Neural cell (in vitro differentiated cells): Measurements from ENCODE around the gene CNTNAP5. TPM values are rescaled to one million over a fixed set of nuclear protein-coding genes. Genes with fewer than 3 reads are reported as not detected.

Experiments used
- H2AFZ ChIP-seq: fragments of 200-600, 300-800 bp; sonication (generic), shearing (Covaris generic); 2 replicates; pipeline ENCODE4 v1.6.0; 2014; ENCODE audit warnings: low read depth, mild to moderate bottlenecking, antibody characterized with exemption, low read length, moderate library complexity
- H3F3A ChIP-seq: fragments of 200-600 bp; shearing (Covaris generic); 2 replicates; pipeline ENCODE4 v1.6.1; 2016; ENCODE audit warnings: mild to moderate bottlenecking, moderate library complexity, mixed read lengths, antibody characterized with exemption, low read length; ENCODE audit not compliant: insufficient read depth, poor library complexity, severe bottlenecking
- H3K27ac ChIP-seq: fragments of 200-600, 300-800 bp; sonication (generic), shearing (Covaris generic); 2 replicates; pipeline ENCODE4 v1.5.1; 2014; ENCODE audit warnings: mild to moderate bottlenecking, low read length, moderate library complexity
- H3K27me3 ChIP-seq: fragments of 300-800, 200-600 bp; sonication (generic), shearing (Covaris generic); 2 replicates; pipeline ENCODE4 v1.6.0; 2014; ENCODE audit warnings: mild to moderate bottlenecking, low read depth, low read length, moderate library complexity; ENCODE audit not compliant: insufficient read depth
- H3K36me3 ChIP-seq: fragments of 300-800, 200-600 bp; sonication (generic), shearing (Covaris generic); 2 replicates; pipeline ENCODE4 v1.5.1; 2014; ENCODE audit warnings: mild to moderate bottlenecking, antibody characterized with exemption, low read length, moderate library complexity; ENCODE audit not compliant: insufficient read depth
- H3K4me2 ChIP-seq: fragments of 300-800, 200-600 bp; sonication (generic), shearing (Covaris generic); 2 replicates; pipeline ENCODE4 v1.6.0; 2014; ENCODE audit warnings: mild to moderate bottlenecking, low read length
- H3K4me3 ChIP-seq: fragments of 300-800, 200-600 bp; sonication (generic), shearing (Covaris generic); 2 replicates; pipeline ENCODE4 v1.5.1; 2014; ENCODE audit warnings: mild to moderate bottlenecking, low read length, moderate library complexity
- H3K79me2 ChIP-seq: fragments of 200-600 bp; shearing (Covaris generic); replicated peaks from 2 replicates; pipeline ENCODE4 v1.6.0; 2014; ENCODE audit warnings: mild to moderate bottlenecking, low read length, moderate library complexity; ENCODE audit not compliant: insufficient read depth
- H3K9ac ChIP-seq: fragments of 300-800, 200-600 bp; sonication (generic), shearing (Covaris generic); 2 replicates; pipeline ENCODE4 v1.6.1; 2016; ENCODE audit warnings: mild to moderate bottlenecking, low read length, mixed read lengths
- H3K9me2 ChIP-seq: fragments of 200-600 bp; shearing (Covaris generic); 2 replicates; pipeline ENCODE4 v1.6.1; 2016; ENCODE audit warnings: mild to moderate bottlenecking, low read length, mixed read lengths; ENCODE audit not compliant: insufficient read depth
- H3K9me3 ChIP-seq: fragments of 200-600, 300-800 bp; sonication (generic), shearing (Covaris generic); 2 replicates; pipeline ENCODE4 v1.6.1; 2016; ENCODE audit warnings: mild to moderate bottlenecking, mixed run types, low read length, moderate library complexity, mixed read lengths
- H4K20me1 ChIP-seq: fragments of 200-600 bp; shearing (Covaris generic); 2 replicates; pipeline ENCODE4 v1.6.1; 2016; ENCODE audit warnings: mild to moderate bottlenecking, mixed run types; ENCODE audit not compliant: insufficient read depth
- EP300 ChIP-seq: fragments of 450-650 bp; conservative IDR thresholded peaks from 2 replicates; pipeline ENCODE4 v1.6.1; 2014; ENCODE audit warnings: antibody characterized with exemption, mild to moderate bottlenecking, moderate library complexity; ENCODE audit not compliant: poor library complexity, severe bottlenecking
- EZH2 ChIP-seq: fragments of 200-600, 300-800 bp; shearing (Covaris generic), sonication (generic); IDR thresholded peaks from 2 replicates; pipeline ENCODE4 v1.6.1; 2014; ENCODE audit warnings: antibody characterized with exemption, low read length, borderline replicate concordance, mild to moderate bottlenecking; ENCODE audit not compliant: insufficient read depth, poor library complexity, severe bottlenecking
- MXI1 ChIP-seq: fragments of 450-650 bp; conservative IDR thresholded peaks from 2 replicates; pipeline ENCODE4 v1.6.1; 2014; ENCODE audit warnings: antibody characterized with exemption, mild to moderate bottlenecking; ENCODE audit not compliant: poor library complexity, severe bottlenecking
- POLR2AphosphoS5 ChIP-seq: IDR thresholded peaks from 2 replicates; pipeline ENCODE4 v1.6.1; 2012
- RAD21 ChIP-seq: fragments of 450-650 bp; conservative IDR thresholded peaks from 2 replicates; pipeline ENCODE4 v1.6.1; 2014; ENCODE audit warnings: antibody characterized with exemption, mild to moderate bottlenecking, moderate library complexity
- SMC3 ChIP-seq: fragments of 450-650 bp; conservative IDR thresholded peaks from 2 replicates; pipeline ENCODE4 v1.6.1; 2014; ENCODE audit warnings: antibody characterized with exemption, mild to moderate bottlenecking, moderate library complexity; ENCODE audit not compliant: poor library complexity
- TAF1 ChIP-seq: IDR thresholded peaks from 2 replicates; pipeline ENCODE4 v1.6.1; 2012; ENCODE audit warnings: low read depth
- polyA plus RNA-seq: library from polyadenylated mRNA; depleted of rRNA; stranded (reverse); fragments of >200 nt; gene quantifications from 2 replicates; pipeline ENCODE4 v1.2.3, GENCODE V29; 2014
- TF ChIP-seq, protein P1 (sequence below): IDR thresholded peaks from 2 replicates; pipeline ENCODE4 v1.6.1; 2012; ENCODE audit warnings: borderline replicate concordance
- TF ChIP-seq, protein P2 (sequence below): fragments of 450-650 bp; IDR thresholded peaks from 2 replicates; pipeline ENCODE4 v1.5.1; 2014; ENCODE audit warnings: antibody characterized with exemption, mild to moderate bottlenecking, moderate library complexity; ENCODE audit not compliant: poor library complexity, severe bottlenecking

The CNTNAP5 gene
- polyA plus RNA-seq, 1 donor from 2014 or later, result 19.3 TPM

DNA sequence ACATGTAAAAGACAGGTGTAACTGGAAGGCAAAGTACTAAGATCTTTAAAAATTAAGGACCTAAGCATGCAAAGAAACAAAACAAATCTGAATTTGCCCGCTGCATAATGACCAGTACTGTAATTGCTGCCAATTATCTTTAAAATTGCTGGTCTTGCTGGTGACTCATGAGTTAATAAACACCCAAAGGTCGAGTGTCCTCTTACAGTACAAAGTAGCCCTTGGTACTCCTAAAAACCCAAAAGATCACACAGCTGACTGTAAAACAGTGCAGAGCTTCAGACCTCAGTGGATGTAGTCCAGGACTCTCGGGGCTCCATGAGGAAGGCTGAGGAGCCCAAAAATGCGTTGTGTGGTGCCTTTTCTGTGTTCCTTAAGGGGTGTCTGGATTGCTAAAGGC, 308.7 kb downstream of the CNTNAP5 start:
- TF ChIP-seq SMC3 (no peak), EP300 (no peak), RAD21 (no peak), TAF1 (no peak), POLR2AphosphoS5 (no peak), MXI1 (no peak), EZH2 (no peak)
- TF ChIP-seq, protein P1, sequence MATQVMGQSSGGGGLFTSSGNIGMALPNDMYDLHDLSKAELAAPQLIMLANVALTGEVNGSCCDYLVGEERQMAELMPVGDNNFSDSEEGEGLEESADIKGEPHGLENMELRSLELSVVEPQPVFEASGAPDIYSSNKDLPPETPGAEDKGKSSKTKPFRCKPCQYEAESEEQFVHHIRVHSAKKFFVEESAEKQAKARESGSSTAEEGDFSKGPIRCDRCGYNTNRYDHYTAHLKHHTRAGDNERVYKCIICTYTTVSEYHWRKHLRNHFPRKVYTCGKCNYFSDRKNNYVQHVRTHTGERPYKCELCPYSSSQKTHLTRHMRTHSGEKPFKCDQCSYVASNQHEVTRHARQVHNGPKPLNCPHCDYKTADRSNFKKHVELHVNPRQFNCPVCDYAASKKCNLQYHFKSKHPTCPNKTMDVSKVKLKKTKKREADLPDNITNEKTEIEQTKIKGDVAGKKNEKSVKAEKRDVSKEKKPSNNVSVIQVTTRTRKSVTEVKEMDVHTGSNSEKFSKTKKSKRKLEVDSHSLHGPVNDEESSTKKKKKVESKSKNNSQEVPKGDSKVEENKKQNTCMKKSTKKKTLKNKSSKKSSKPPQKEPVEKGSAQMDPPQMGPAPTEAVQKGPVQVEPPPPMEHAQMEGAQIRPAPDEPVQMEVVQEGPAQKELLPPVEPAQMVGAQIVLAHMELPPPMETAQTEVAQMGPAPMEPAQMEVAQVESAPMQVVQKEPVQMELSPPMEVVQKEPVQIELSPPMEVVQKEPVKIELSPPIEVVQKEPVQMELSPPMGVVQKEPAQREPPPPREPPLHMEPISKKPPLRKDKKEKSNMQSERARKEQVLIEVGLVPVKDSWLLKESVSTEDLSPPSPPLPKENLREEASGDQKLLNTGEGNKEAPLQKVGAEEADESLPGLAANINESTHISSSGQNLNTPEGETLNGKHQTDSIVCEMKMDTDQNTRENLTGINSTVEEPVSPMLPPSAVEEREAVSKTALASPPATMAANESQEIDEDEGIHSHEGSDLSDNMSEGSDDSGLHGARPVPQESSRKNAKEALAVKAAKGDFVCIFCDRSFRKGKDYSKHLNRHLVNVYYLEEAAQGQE, result no peak
- TF ChIP-seq, protein P2, sequence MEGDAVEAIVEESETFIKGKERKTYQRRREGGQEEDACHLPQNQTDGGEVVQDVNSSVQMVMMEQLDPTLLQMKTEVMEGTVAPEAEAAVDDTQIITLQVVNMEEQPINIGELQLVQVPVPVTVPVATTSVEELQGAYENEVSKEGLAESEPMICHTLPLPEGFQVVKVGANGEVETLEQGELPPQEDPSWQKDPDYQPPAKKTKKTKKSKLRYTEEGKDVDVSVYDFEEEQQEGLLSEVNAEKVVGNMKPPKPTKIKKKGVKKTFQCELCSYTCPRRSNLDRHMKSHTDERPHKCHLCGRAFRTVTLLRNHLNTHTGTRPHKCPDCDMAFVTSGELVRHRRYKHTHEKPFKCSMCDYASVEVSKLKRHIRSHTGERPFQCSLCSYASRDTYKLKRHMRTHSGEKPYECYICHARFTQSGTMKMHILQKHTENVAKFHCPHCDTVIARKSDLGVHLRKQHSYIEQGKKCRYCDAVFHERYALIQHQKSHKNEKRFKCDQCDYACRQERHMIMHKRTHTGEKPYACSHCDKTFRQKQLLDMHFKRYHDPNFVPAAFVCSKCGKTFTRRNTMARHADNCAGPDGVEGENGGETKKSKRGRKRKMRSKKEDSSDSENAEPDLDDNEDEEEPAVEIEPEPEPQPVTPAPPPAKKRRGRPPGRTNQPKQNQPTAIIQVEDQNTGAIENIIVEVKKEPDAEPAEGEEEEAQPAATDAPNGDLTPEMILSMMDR, result no peak
- Histone ChIP-seq H3K4me2 (no peak overlapping the region), H3K9ac (no peak overlapping the region), H3K36me3 (no peaks in the 10 kb centered on the region), H4K20me1 (no peaks in the 10 kb centered on the region), H3K27me3 (no peaks in the 10 kb centered on the region), H3K9me3 (no peaks in the 10 kb centered on the region), H3K4me3 (no peak overlapping the region), H3K9me2 (no peaks in the 10 kb centered on the region), H3F3A (no peaks in the 10 kb centered on the region), H3K79me2 (no peaks in the 10 kb centered on the region), H2AFZ (no peak overlapping the region), H3K27ac (no peak overlapping the region)

DNA sequence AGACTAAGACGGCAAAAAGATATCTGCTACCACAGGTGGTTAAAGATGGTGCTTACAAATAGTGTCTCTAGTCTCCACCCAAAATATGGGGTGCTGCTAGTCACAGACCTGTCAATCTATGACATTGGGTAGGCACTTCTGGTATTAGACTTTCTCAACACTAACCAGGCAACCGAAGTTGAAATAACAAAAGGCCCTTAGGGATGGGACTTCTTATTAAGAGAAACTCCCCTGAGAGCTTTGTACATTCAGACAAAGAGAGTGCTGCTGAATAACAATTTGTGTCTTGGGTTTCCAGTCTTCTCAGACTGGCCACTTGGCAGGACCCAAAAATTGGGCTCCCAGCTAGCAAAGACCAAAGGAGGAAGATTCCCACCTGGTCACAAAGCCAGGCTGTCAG, 310.0 kb downstream of the CNTNAP5 start:
- H3K27ac ChIP-seq, result no peak overlapping the region
- TF ChIP-seq RAD21 (no peak), EP300 (no peak), EZH2 (no peak), MXI1 (no peak), TAF1 (no peak), POLR2AphosphoS5 (no peak)
- TF ChIP-seq, protein P2, result no peak
- TF ChIP-seq, protein P1, result no peak
- no peaks in the 10 kb centered on the region for H3K36me3 ChIP-seq
- H4K20me1 ChIP-seq, result no peaks in the 10 kb centered on the region
- H3K27me3 ChIP-seq, result no peaks in the 10 kb centered on the region
- no peaks in the 10 kb centered on the region for H3K9me2 ChIP-seq
- no peak overlapping the region for H3K9ac ChIP-seq
- no peaks in the 10 kb centered on the region for H3K79me2 ChIP-seq
- H3F3A ChIP-seq, result no peaks in the 10 kb centered on the region
- no peak overlapping the region for H3K4me3 ChIP-seq
- H3K4me2 ChIP-seq, result no peak overlapping the region
- H3K9me3 ChIP-seq, result no peaks in the 10 kb centered on the region
- H2AFZ ChIP-seq, result no peak overlapping the region
